Mucosa of descending colon (tissue), 3 donors: ENCODE measurements around the gene DAO. TPM values are rescaled to one million over a fixed set of nuclear protein-coding genes. Genes with fewer than 3 reads are reported as not detected.

Experiments
- ATAC-seq: fragments of 200-7000 bp; cut with Tn5 transposase; one replicate; pipeline ENCODE4 v1.9.1; 2020; ENCODE audit warnings: mild to moderate bottlenecking, moderate library complexity
- DNase-seq, 3 donors: peaks; one replicate each; pipeline ENCODE4 v3.0.0-alpha.2; 2020
- H3K36me3 ChIP-seq: fragments of 200-600 bp; one replicate; pipeline ENCODE4 v1.8.0; 2021; ENCODE audit warnings: low read depth, mild to moderate bottlenecking
- H3K4me1 ChIP-seq: fragments of 200-600 bp; one replicate; pipeline ENCODE4 v1.8.0; 2021; ENCODE audit warnings: low read depth, mild to moderate bottlenecking
- H3K4me3 ChIP-seq: fragments of 200-600 bp; one replicate; pipeline ENCODE4 v1.8.0; 2021; ENCODE audit warnings: mild to moderate bottlenecking
- H3K9me3 ChIP-seq: fragments of 200-600 bp; one replicate; pipeline ENCODE4 v1.8.0; 2021; ENCODE audit warnings: mild to moderate bottlenecking
- CTCF ChIP-seq: fragments of 200-600 bp; IDR thresholded peaks from one replicate; pipeline ENCODE4 v1.8.0; 2022; ENCODE audit warnings: antibody characterized with exemption, mild to moderate bottlenecking
- intact Hi-C, 2 donors: fragments of 100-400 bp; cut with DNase I in 1 of 2; cut with micrococcal nuclease in 1 of 2; formaldehyde crosslinking; loops; one replicate each; pipeline versions ENCODE4 v1.11.0 to v1.11.1; 2022; cut with DNase I, micrococcal nuclease
- total RNA-seq, 3 donors: library from RNA; stranded (reverse); fragmentation: NEBNext Ultra II Directional in 2 of 3; extraction: Animal tissue kit (Norgen Biotek cat#: 25700) in 2 of 3; gene quantifications; one replicate each; pipeline versions ENCODE4 v1.2.1 to v1.2.4, GENCODE V29; 2021 to 2023
- donor health status: DM: no; HTN: no; CAD: no; lungs with moderate emphysema.
- donor health status: DM: no; HTN: no; CAD: no.
- donor health status: DM: no; HTN: yes; CAD: no.

Gene DAO
- total RNA-seq, 3 donors from 2014 or later = 0.79 to 4.8 (median 3.0) TPM

- DNase-seq (no peak), ATAC-seq (no peak)
- Histone ChIP-seq H3K4me3 (no peak overlapping the region), H3K36me3 (no peaks in the 10 kb centered on the region), H3K9me3 (no peaks in the 10 kb centered on the region), H3K4me1 (no peaks in the 10 kb centered on the region)
- intact Hi-C loops = no loop called here
- no peak for TF ChIP-seq CTCF
Measured at GRCh38 chr12:108845696-108846095, 34.2 kb upstream of the DAO start.

- ATAC-seq = peak; percentile 8
- intact Hi-C loops = no loop called here
- TF ChIP-seq CTCF = no peak
- H3K4me3 ChIP-seq = no peak overlapping the region
- H3K36me3 ChIP-seq = no peaks in the 10 kb centered on the region
- DNase-seq = no peak
- H3K9me3 ChIP-seq = no peaks in the 10 kb centered on the region
- H3K4me1 ChIP-seq = no peaks in the 10 kb centered on the region
Measured at GRCh38 chr12:108846290-108846701, 33.6 kb upstream of the DAO start.

GRCh38 chr12:108847705-108848104 is 32.2 kb upstream of the DAO start:
- Histone ChIP-seq H3K4me3 (no peak overlapping the region), H3K36me3 (no peaks in the 10 kb centered on the region), H3K9me3 (no peaks in the 10 kb centered on the region), H3K4me1 (no peaks in the 10 kb centered on the region)
- ATAC-seq (no peak), DNase-seq (no peak)
- intact Hi-C loops = no loop called here
- TF ChIP-seq CTCF = no peak

- ATAC-seq = no peak
- Histone ChIP-seq H3K4me1 (peaks cover 3% of the 10 kb centered on the region), H3K4me3 (no peak overlapping the region), H3K9me3 (no peaks in the 10 kb centered on the region), H3K36me3 (no peaks in the 10 kb centered on the region)
- no peak for DNase-seq
- no peak for TF ChIP-seq CTCF
- intact Hi-C loops = loop anchor here in 1 of 2 donors (10.0 kb wide), 1 partner anchor 45 kb away; no protein-coding TSS in a partner anchor
Measured at GRCh38 chr12:108849660-108850059, 30.2 kb upstream of the DAO start.

- intact Hi-C loops = loop anchor here in 1 of 2 donors (10.0 kb wide), 1 partner anchor 46 kb away; no protein-coding TSS in a partner anchor
- no peak overlapping the region for H3K4me3 ChIP-seq
- no peaks in the 10 kb centered on the region for H3K36me3 ChIP-seq
- TF ChIP-seq CTCF = no peak
- ATAC-seq (peak; percentile 39), DNase-seq (no peak)
- H3K9me3 ChIP-seq = no peaks in the 10 kb centered on the region
- peaks cover 9% of the 10 kb centered on the region for H3K4me1 ChIP-seq
Measured at GRCh38 chr12:108850854-108851573, 28.9 kb upstream of the DAO start.
